OCI-LY1 (cell line): ENCODE data around the gene PHKB.

Source experiments
- EZH2 ChIP-seq: fragments of 200-600 bp; sonication (generic), shearing (Covaris generic); IDR thresholded peaks from 2 replicates; pipeline ENCODE4 v1.8.0; 2017; ENCODE audit warnings: borderline replicate concordance, mixed run types, mild to moderate bottlenecking, antibody characterized with exemption, low read length, moderate library complexity, mixed read lengths
- TF ChIP-seq, protein P1 (sequence below): fragments of 200-600 bp; sonication (generic), shearing (Covaris generic); IDR thresholded peaks from 2 replicates; pipeline ENCODE4 v1.5.1; 2017; ENCODE audit warnings: mild to moderate bottlenecking, antibody characterized with exemption, low read length, moderate library complexity, mixed read lengths

DNA sequence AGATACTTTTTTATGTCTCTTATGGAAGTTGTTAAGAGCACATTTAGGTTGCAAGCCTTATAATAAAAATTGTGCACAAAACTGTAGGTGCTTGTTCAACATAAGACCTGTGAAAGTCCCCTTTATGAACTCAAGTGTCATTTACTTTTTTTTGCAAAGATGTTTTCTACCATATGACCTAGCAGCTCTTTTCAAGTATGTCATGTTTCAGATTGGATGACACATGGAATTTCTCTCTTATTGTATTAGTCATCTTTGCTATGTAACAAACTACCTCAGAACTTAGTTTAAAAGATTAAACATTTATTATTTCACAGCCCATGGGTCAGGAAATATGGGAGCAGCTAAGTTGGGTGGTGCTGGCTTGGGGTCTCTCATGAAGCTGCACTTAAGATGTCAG, 57.9 kb downstream of the PHKB start:
- TF ChIP-seq, protein P1, sequence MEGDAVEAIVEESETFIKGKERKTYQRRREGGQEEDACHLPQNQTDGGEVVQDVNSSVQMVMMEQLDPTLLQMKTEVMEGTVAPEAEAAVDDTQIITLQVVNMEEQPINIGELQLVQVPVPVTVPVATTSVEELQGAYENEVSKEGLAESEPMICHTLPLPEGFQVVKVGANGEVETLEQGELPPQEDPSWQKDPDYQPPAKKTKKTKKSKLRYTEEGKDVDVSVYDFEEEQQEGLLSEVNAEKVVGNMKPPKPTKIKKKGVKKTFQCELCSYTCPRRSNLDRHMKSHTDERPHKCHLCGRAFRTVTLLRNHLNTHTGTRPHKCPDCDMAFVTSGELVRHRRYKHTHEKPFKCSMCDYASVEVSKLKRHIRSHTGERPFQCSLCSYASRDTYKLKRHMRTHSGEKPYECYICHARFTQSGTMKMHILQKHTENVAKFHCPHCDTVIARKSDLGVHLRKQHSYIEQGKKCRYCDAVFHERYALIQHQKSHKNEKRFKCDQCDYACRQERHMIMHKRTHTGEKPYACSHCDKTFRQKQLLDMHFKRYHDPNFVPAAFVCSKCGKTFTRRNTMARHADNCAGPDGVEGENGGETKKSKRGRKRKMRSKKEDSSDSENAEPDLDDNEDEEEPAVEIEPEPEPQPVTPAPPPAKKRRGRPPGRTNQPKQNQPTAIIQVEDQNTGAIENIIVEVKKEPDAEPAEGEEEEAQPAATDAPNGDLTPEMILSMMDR: no peak
- TF ChIP-seq EZH2: no peak
